HG03378 (cell line): ENCODE data around the gene CCL17.

Source experiments
- ATAC-seq: cut with Tn5 transposase; IDR thresholded peaks from one replicate; pipeline ENCODE4 v1.9.1; 2021; ENCODE audit warnings: mild to moderate bottlenecking, moderate library complexity; ENCODE audit not compliant: unreplicated experiment

CCL17 gene

GRCh38 chr16:57377080-57377841 is 27.3 kb upstream of the CCL17 start:
- ATAC-seq, result peak; percentile 72

GRCh38 chr16:57379579-57379978 is 25.0 kb upstream of the CCL17 start:
- ATAC-seq, result no peak

GRCh38 chr16:57380671-57381462 is 23.7 kb upstream of the CCL17 start:
- ATAC-seq, result no peak

- no peak for ATAC-seq
Observed at GRCh38 chr16:57381791-57382534, 22.6 kb upstream of the CCL17 start.

- ATAC-seq, result no peak
Observed at GRCh38 chr16:57382535-57383275, 21.9 kb upstream of the CCL17 start.

- ATAC-seq, result no peak
Observed at GRCh38 chr16:57383276-57384247, 21.0 kb upstream of the CCL17 start.

- no peak for ATAC-seq
Observed at GRCh38 chr16:57384248-57385070, 20.1 kb upstream of the CCL17 start.

- ATAC-seq, result no peak
Observed at GRCh38 chr16:57385083-57385482, 19.5 kb upstream of the CCL17 start.

- ATAC-seq, result no peak
Observed at GRCh38 chr16:57386381-57386951, 18.1 kb upstream of the CCL17 start.

- no peak for ATAC-seq
Observed at GRCh38 chr16:57387598-57388354, 16.8 kb upstream of the CCL17 start.

GRCh38 chr16:57388359-57389086 is 16.0 kb upstream of the CCL17 start:
- ATAC-seq, result no peak

- ATAC-seq, result no peak
Observed at GRCh38 chr16:57389087-57389468, 15.5 kb upstream of the CCL17 start.

- no peak for ATAC-seq
Observed at GRCh38 chr16:57390636-57391295, 13.8 kb upstream of the CCL17 start.

- no peak for ATAC-seq
Observed at GRCh38 chr16:57391300-57391699, 13.3 kb upstream of the CCL17 start.

GRCh38 chr16:57391708-57392107 is 12.9 kb upstream of the CCL17 start:
- ATAC-seq, result no peak

- ATAC-seq, result no peak
Observed at GRCh38 chr16:57392694-57393093, 11.9 kb upstream of the CCL17 start.

- no peak for ATAC-seq
Observed at GRCh38 chr16:57394444-57394843, 10.1 kb upstream of the CCL17 start.
